Dendritic cell treated with granulocyte-macrophage colony-stimulating factor and Interleukin-4, amounts not matched to agents 40 ng/mL and 50 ng/mL, for 4 days (primary cell): Measurements from ENCODE around the gene LYZL1.

Source experiments
- H3K27ac Mint-ChIP-seq: one replicate; pipeline ENCODE4 v1.8.0; 2022; ENCODE audit warnings: mild to moderate bottlenecking, mixed read lengths
- H3K27me3 Mint-ChIP-seq: one replicate; pipeline ENCODE4 v1.8.0; 2022; ENCODE audit warnings: mild to moderate bottlenecking, mixed read lengths
- H3K36me3 Mint-ChIP-seq: one replicate; pipeline ENCODE4 v1.8.0; 2022; ENCODE audit warnings: low read depth, mixed read lengths
- H3K4me1 Mint-ChIP-seq: one replicate; pipeline ENCODE4 v1.8.0; 2022; ENCODE audit warnings: low read depth, mixed read lengths
- H3K4me3 Mint-ChIP-seq: one replicate; pipeline ENCODE4 v1.8.0; 2022; ENCODE audit warnings: mild to moderate bottlenecking, moderate library complexity, mixed read lengths
- H3K9me3 Mint-ChIP-seq: one replicate; pipeline ENCODE4 v1.8.0; 2022; ENCODE audit warnings: mixed read lengths
- intact Hi-C: fragments of 100-400 bp; cut with micrococcal nuclease; formaldehyde crosslinking; loops from one replicate; pipeline ENCODE4 v1.15.0; 2022

The LYZL1 gene

GRCh38 chr10:29254123-29255046 is 34.5 kb upstream of the LYZL1 start:
- Mint-ChIP-seq H3K36me3 (no peaks in the 10 kb centered on the region), H3K4me3 (no peak overlapping the region), H3K4me1 (peaks cover 23% of the 10 kb centered on the region), H3K27me3 (peaks cover 22% of the 10 kb centered on the region), H3K9me3 (no peaks in the 10 kb centered on the region), H3K27ac (no peak overlapping the region)
- intact Hi-C loops: no loop called here

- peaks cover 22% of the 10 kb centered on the region for H3K27me3 Mint-ChIP-seq
Observed at GRCh38 chr10:29255104-29255503, 33.8 kb upstream of the LYZL1 start.

GRCh38 chr10:29256019-29256418 is 32.9 kb upstream of the LYZL1 start:
- peaks cover 23% of the 10 kb centered on the region for H3K4me1 Mint-ChIP-seq
- no peak overlapping the region for H3K27ac Mint-ChIP-seq
- peaks cover 22% of the 10 kb centered on the region for H3K27me3 Mint-ChIP-seq
- H3K36me3 Mint-ChIP-seq: no peaks in the 10 kb centered on the region
- H3K4me3 Mint-ChIP-seq: no peak overlapping the region
- no peaks in the 10 kb centered on the region for H3K9me3 Mint-ChIP-seq
- intact Hi-C loops: no loop called here

More at GRCh38 chr10:29255104-29255503, 33.8 kb upstream of the LYZL1 start:
- Mint-ChIP-seq H3K4me1 (peaks cover 23% of the 10 kb centered on the region), H3K27ac (no peak overlapping the region), H3K9me3 (no peaks in the 10 kb centered on the region), H3K4me3 (no peak overlapping the region), H3K36me3 (no peaks in the 10 kb centered on the region)
- intact Hi-C loops: no loop called here

GRCh38 chr10:29256586-29256985 is 32.3 kb upstream of the LYZL1 start:
- H3K4me1 Mint-ChIP-seq: peaks cover 23% of the 10 kb centered on the region
- H3K27ac Mint-ChIP-seq: no peak overlapping the region
- intact Hi-C loops: no loop called here
- H3K4me3 Mint-ChIP-seq: no peak overlapping the region
- H3K36me3 Mint-ChIP-seq: no peaks in the 10 kb centered on the region
- H3K9me3 Mint-ChIP-seq: no peaks in the 10 kb centered on the region
- H3K27me3 Mint-ChIP-seq: peaks cover 18% of the 10 kb centered on the region

GRCh38 chr10:29257106-29257783 is 31.6 kb upstream of the LYZL1 start:
- Mint-ChIP-seq H3K27ac (no peak overlapping the region), H3K4me3 (no peak overlapping the region), H3K36me3 (no peaks in the 10 kb centered on the region), H3K27me3 (peaks cover 17% of the 10 kb centered on the region), H3K4me1 (peaks cover 23% of the 10 kb centered on the region), H3K9me3 (no peaks in the 10 kb centered on the region)
- intact Hi-C loops: no loop called here

GRCh38 chr10:29257784-29258135 is 31.1 kb upstream of the LYZL1 start:
- Mint-ChIP-seq H3K27me3 (peaks cover 14% of the 10 kb centered on the region), H3K9me3 (no peaks in the 10 kb centered on the region), H3K4me3 (no peak overlapping the region), H3K36me3 (no peaks in the 10 kb centered on the region), H3K4me1 (peaks cover 23% of the 10 kb centered on the region), H3K27ac (no peak overlapping the region)
- intact Hi-C loops: no loop called here

- Mint-ChIP-seq H3K27me3 (peaks cover 4% of the 10 kb centered on the region), H3K4me1 (peaks cover 23% of the 10 kb centered on the region), H3K9me3 (no peaks in the 10 kb centered on the region), H3K4me3 (no peak overlapping the region), H3K36me3 (no peaks in the 10 kb centered on the region), H3K27ac (no peak overlapping the region)
- intact Hi-C loops: no loop called here
Observed at GRCh38 chr10:29259498-29259897, 29.4 kb upstream of the LYZL1 start.

- Mint-ChIP-seq H3K4me3 (no peak overlapping the region), H3K36me3 (no peaks in the 10 kb centered on the region), H3K4me1 (no peaks in the 10 kb centered on the region), H3K9me3 (no peaks in the 10 kb centered on the region), H3K27ac (no peak overlapping the region), H3K27me3 (no peaks in the 10 kb centered on the region)
- intact Hi-C loops: no loop called here
Observed at GRCh38 chr10:29263506-29263905, 25.4 kb upstream of the LYZL1 start.

GRCh38 chr10:29265210-29265768 is 23.6 kb upstream of the LYZL1 start:
- no peaks in the 10 kb centered on the region for H3K4me1 Mint-ChIP-seq
- no peak overlapping the region for H3K27ac Mint-ChIP-seq
- H3K36me3 Mint-ChIP-seq: no peaks in the 10 kb centered on the region

GRCh38 chr10:29266641-29267040 is 22.2 kb upstream of the LYZL1 start:
- no peak overlapping the region for H3K4me3 Mint-ChIP-seq
- H3K9me3 Mint-ChIP-seq: no peaks in the 10 kb centered on the region
- intact Hi-C loops: no loop called here
- no peak overlapping the region for H3K27ac Mint-ChIP-seq
- no peaks in the 10 kb centered on the region for H3K27me3 Mint-ChIP-seq
- no peaks in the 10 kb centered on the region for H3K4me1 Mint-ChIP-seq
- H3K36me3 Mint-ChIP-seq: no peaks in the 10 kb centered on the region

More at GRCh38 chr10:29265210-29265768, 23.6 kb upstream of the LYZL1 start:
- Mint-ChIP-seq H3K27me3 (no peaks in the 10 kb centered on the region), H3K4me3 (no peak overlapping the region), H3K9me3 (no peaks in the 10 kb centered on the region)
- intact Hi-C loops: no loop called here

GRCh38 chr10:29268011-29268410 is 20.9 kb upstream of the LYZL1 start:
- Mint-ChIP-seq H3K36me3 (no peaks in the 10 kb centered on the region), H3K9me3 (no peaks in the 10 kb centered on the region), H3K4me1 (no peaks in the 10 kb centered on the region), H3K27ac (no peak overlapping the region), H3K27me3 (no peaks in the 10 kb centered on the region), H3K4me3 (no peak overlapping the region)
- intact Hi-C loops: no loop called here

GRCh38 chr10:29269486-29269885 is 19.4 kb upstream of the LYZL1 start:
- Mint-ChIP-seq H3K4me3 (no peak overlapping the region), H3K27me3 (peaks cover under 1% of the 10 kb centered on the region), H3K27ac (no peak overlapping the region), H3K36me3 (no peaks in the 10 kb centered on the region), H3K9me3 (no peaks in the 10 kb centered on the region), H3K4me1 (no peaks in the 10 kb centered on the region)
- intact Hi-C loops: no loop called here

- no peaks in the 10 kb centered on the region for H3K36me3 Mint-ChIP-seq
- no peak overlapping the region for H3K27ac Mint-ChIP-seq
- H3K9me3 Mint-ChIP-seq: no peaks in the 10 kb centered on the region
- H3K27me3 Mint-ChIP-seq: peaks cover 1% of the 10 kb centered on the region
- no peaks in the 10 kb centered on the region for H3K4me1 Mint-ChIP-seq
- no peak overlapping the region for H3K4me3 Mint-ChIP-seq
- intact Hi-C loops: no loop called here
Observed at GRCh38 chr10:29270883-29271282, 18.0 kb upstream of the LYZL1 start.

- Mint-ChIP-seq H3K9me3 (no peaks in the 10 kb centered on the region), H3K4me1 (no peaks in the 10 kb centered on the region), H3K27me3 (peaks cover 1% of the 10 kb centered on the region), H3K36me3 (no peaks in the 10 kb centered on the region), H3K4me3 (no peak overlapping the region), H3K27ac (no peak overlapping the region)
- intact Hi-C loops: no loop called here
Observed at GRCh38 chr10:29271877-29272276, 17.0 kb upstream of the LYZL1 start.
